ENCODE data around the gene ZBTB43.
"Not testable (repeated sequence)": the region's sequence is repeated elsewhere in the genome, so short reads cannot be mapped to it uniquely, and the experiment has no call there.

Gene ZBTB43

DNA sequence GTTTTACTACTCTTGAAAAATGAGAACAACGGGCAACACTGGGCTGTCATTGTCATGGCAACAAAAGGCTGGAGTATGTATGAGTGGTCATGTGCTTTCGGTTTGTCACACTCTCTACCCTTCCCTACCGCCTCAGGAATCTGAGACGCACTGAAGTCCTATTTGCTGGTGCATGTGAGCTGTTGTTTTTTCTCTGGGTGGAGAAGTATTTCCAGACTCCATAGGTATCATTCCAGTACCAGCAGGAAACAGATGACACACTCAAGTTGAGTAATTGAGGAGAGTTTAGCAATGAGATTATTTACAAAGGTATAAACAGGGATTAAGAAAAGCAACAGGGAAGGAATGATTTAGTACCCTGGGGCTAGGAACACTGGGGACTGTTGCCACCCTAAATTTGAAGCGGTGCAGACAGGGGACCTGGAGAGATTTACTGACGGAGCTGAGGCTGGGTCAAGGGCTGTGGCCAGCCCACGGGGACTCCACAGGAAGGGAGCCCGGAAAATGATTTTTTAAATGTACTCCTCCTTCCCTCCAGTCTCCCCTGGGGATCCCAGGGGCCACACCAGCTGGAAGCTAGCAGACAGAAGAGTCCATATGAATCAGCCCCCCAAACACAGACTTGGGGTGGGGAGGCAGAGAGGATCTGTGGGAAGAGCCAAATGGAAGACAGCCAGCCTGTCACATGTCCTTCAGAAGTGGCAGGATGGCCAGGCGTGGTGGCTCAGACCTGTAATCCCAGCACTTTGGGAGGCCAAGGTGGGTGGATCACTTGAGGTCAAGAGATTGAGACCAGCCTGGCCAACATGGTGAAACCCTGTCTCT is 13.2 kb upstream of the ZBTB43 start:
- DNase-seq = no peak

DNA sequence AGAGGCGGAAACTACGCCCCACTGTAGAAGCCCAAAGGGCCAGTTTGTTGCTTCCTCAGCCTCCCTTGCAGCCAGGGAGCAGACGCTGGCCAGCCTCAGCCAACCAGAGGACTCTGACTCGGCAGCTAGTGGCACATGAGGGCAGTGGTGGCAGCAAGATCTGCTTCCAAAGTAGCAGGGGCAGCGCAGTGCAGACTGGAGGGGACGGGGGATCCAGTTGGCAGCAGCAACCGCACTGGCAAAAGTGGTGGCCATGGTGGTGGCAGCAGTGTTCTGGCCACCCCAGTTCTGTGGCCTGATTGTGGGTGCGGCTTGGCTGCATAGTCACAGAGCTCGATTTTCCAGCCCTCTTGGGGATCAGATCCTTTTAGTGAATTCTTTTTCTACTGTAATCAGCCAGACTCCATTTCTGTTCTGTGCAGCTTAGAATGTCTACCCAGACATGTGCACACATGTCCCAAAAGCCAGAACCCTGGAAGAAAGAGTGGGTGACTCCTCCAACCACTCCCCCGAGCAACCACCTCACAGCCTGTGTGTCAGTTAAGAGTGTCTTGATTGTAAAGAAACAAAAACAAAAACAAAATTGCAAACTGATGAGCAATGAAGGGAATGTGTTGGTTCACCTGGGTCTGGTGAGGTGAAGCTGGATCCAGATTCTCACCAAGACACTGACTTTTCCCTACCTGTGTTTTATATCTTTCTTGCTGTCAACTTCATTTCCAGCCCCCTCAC is 11.0 kb upstream of the ZBTB43 start:
- no peak for DNase-seq

DNA sequence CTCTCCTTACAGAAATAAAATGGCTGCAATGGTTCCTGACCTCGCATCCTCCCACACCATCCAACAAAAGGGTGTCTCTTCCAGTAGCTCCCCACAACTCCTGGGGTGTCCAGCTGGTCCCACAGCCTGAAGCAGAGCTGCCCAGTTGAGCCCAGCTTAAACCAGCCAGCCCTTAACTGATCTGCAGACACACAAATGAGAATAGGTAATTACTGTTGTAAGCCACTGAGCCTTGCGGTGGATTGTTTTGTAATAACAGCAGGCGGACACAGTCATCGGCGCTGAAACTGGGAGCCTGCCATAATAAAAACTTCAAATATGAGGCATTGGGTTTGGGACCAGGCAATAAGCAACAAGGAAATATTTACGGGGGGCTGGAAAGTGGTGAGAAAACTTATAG is 10.4 kb upstream of the ZBTB43 start:
- no peak for DNase-seq

DNA sequence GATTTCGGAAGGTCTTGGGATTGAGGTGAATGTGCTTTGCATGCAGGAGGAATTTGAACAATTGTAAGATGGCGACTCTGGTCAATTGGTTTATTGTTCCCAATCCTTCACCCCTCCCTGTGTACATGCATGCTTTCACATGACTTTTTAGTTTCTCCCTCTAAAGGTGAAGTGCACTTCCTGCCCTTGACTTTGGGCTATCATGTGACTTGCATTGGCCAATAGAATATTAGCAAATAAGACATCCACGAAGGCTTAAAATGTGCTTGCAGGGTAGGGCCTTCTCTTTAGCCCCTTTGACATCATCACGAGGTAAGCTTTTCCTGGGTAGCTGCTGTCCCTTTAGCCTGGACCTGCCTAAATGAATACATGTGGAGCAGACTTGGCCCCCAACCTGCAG is 8.1 kb upstream of the ZBTB43 start:
- no peak for DNase-seq

DNA sequence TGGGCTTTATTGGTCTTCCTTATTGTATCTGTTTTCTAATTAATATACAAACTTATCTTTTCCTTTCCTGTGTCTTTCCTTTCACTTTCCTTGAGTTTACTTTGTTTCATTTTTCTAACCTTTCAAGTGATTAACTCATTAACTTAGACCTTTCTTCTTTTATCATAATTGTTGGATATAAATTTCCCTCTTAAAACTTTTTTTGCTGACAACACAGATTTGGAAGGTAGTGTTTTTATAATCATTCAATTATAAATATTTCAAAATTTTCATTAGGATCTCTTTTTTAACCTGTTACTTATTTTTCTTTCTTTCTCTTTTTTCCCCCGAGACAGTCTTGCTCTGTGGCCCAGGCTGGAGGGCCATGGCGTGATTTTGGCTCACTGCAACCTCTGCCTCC is 6.9 kb upstream of the ZBTB43 start:
- no peak for DNase-seq

DNA sequence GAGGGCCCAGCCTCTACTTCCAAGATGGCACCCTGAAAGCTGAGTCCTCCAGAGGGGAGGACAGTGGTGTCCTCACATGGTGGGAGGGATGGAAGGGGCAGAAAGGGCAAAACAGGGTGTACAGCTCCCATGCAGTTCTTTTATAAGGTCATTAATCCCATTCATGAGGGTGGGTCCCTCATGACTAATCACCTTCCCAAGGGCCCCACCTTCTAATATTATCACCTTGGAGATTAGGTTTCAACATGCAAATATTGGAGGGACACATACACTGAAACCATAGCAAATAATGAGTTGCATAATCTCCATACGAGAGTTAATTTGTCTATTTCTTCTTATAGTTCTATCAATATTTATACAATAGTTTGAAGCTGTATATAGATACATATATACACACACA is 5.8 kb upstream of the ZBTB43 start:
- DNase-seq = no peak

DNA sequence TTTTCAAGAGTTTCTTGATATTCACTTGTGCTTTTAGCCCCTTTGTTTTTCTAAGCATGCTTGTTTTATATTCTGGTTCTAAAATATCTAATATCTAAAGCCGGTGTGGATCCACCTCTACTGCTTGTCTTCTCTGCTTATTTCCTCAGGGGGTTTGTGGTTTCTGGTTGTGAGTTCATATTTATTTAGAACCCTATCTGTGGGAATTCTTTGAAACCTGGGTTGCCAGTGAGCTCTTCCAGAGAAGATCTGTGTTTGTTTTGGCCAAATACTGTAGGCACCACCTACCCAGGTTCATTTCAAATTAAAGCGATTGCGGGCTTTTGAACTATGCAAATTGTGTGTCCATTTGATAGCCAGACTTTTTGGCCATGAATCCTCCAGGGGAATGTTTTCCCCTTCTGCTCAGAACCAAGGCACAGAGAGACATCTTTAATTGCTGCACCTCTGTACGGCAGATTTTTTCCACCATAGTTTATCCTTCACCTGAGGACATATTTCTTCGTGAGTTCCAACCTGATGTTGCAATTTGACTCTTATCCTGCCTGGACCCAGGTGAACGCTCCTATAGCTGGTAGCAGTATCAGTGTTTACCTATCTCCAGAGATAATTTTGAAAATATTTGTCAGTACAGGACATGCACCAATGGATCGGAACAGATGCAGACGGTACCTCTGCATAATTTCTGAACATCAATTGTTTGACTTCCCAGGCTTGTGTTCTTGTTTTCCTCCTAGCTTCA is 2.4 kb upstream of the ZBTB43 start:
- DNase-seq = no peak

DNA sequence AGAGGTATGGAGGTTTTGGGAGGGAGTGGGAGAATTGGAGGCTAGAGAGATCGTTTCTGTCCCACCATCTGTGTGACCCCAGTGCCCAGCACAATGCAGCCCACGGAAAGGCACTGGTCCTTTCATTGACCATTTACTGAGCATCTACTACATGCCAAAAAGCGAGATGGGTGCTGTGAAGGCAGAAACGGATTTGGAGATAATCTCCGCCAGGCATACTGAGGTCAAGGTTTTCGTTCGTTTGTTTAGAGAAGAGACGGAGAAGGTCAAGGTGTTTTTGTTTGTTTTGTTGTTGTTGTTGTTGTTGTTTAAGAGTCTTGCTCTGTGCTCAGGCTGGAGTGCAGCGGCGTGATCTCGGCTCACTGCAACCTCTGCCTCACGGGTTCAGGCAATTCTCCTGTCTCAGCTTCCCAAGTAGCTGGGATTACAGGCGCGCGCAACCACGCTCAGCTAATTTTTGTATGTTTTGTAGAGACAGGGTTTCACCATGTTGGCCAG is 593 bp upstream of the ZBTB43 start:
- DNase-seq = no peak

DNA sequence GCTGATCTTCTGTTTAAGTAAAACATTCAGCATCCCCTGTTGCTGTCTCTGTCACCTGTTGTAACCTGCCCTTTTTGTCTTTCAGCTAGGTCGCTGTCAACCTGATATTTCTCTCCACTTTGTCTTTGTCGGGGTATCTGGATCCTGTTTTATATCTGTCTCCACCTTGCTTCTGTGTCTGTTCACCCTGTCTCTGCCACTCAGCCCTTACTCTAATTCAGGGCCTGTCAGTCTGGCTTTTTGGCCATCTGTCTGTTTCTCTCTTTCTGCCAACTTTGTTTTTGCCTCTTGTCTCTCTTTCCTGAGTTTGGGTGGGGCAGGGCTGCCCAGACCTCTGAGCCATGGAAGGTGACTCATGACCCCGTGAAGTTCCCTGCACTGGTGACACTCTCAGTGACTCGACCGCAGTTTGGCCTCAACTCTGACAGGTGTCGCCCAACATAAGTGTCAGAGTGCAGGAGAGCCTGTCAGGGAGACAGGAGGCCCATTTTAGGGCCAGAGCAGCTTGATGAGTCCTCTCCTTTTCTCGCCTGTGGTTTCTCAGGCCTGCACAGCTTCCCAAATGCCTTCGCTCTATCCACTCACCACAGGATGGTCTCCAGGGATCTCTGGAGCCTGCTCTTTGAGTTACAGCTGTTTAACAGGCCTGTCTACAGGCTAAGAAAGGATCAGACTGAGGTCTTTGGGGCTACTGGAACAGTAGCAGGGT is 868 bp downstream of the ZBTB43 start:
- DNase-seq = peak; percentile 15

DNA sequence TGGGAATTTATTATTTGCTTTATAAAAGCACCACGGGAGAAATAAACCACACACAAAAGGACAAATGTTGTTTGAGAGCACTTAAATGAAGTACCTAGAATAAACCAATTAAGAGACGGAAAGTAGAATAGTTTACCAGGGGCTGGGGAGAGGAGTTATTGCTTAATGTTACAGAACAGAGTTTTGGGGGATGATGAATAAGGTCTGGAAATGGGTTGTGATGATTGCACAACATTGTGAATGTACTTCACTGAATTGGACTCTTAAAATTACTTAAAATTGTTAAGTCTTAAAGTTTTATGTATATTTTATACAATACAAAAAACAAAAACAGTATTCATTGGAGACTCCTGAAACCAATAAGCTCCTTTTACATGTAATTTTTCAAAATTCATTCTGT is 1.5 kb downstream of the ZBTB43 start:
- no peak for DNase-seq

DNA sequence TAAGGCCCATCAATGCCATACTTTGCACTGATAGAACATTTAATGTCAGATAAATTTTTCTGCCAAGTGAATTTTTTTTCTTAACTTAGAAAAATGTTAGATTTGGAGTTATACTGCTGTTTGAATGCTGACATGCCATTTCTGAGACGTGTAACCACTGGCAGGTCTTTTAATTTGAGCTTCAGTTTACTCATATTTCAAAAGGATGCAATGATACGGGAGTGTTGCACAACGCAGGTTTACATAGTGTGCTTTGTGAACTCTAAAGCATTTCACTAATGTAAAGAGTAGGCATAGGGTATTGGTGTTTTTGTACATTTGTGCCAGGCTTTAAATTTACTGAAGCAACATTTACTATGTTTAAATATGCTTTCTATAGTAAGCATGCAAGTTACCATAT is 4.2 kb downstream of the ZBTB43 start:
- no peak for DNase-seq

DNA sequence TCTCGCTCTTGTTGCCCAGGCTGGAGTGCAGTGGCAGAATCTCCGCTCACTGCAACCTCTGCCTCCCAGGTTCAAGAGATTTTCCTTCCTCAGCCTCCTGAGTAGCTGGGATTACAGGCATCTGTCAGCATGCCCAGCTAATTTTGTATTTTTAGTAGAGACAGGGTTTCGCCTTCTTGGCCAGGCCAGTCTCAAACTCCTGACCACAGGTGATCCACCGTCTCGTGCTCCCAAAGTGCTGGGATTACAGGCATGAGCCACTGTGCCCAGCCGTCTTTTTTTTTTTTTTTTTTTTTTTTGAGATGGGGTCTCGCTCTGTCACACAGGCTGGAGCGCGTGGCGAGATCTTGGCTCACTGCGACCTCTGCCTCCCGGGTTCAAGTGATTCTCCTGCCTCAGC is 5.4 kb downstream of the ZBTB43 start:
- DNase-seq = not testable (repeated sequence)

DNA sequence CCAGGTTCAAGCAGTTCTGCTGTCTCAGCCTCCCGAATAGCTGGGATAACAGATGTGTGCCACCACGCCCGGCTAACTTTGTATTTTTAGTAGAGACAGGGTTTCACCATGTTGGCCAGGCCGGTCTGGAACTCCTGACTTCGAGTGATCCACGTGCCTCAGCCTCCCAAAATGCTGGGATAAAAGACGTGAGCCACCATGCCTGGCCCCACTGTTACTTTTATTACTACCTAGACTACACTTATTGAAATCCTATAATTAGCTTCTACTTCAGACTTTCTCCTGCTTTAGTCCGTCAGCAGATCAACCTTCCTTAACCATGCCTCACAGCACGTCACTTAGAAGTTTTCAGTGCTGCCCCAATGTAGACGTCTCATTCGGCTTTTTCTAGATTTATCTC is 8.2 kb downstream of the ZBTB43 start:
- no peak for DNase-seq

DNA sequence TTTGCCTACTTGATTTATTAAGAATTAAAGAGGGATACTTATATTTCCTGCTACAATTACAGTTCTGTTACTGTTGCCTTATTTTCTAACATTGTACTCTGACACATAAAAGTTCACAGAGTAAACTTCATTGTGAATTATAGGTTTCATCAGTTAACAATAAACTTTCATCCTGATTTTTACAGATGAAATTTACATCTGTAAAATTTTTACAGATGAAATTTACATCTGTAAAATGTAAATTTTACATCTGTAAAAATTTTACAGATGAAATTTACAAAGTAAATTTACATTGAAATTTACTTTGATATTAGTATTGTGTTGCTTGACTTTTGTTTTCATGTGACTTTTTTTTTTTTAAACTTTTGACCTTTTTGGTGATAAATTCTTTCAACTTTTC is 9.3 kb downstream of the ZBTB43 start:
- no peak for DNase-seq

DNA sequence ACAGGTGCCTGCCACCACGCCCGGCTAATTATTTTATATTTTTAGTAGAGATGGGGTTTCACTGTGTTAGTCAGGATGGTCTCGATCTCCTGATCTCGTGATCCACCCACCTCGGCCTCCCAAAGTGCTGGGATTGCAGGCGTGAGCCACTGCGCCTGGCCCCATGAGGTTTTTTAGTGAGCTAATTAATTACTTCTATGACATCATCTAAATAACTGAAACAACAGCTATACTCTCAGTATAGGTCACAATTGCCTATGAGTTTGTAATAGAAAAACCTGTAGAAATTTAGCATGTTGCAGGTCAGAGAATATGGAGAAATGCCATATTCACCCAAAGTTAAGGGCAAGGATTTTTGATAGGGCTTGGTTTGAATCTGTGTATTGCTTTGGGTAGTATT is 12.8 kb downstream of the ZBTB43 start:
- not testable (repeated sequence) for DNase-seq

DNA sequence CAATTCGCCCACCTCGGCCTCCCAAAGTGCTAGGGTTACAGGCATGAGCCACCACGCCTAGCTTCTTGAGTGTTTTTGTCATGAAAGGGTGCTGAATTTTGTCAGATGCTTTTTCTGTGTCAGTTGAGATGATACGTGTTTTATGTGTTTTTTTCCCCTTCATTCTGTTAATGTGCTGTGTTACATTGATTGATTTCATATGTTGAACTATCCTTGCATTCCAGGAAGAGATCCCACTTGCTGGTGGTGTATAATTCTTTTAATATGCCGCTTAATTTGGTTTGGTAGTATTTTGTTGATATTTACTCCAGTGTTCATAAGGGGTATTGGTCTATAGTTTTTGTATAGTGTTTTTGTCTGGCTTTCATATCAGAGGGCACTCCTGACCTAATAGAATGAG is 13.6 kb downstream of the ZBTB43 start:
- no peak for DNase-seq

DNA sequence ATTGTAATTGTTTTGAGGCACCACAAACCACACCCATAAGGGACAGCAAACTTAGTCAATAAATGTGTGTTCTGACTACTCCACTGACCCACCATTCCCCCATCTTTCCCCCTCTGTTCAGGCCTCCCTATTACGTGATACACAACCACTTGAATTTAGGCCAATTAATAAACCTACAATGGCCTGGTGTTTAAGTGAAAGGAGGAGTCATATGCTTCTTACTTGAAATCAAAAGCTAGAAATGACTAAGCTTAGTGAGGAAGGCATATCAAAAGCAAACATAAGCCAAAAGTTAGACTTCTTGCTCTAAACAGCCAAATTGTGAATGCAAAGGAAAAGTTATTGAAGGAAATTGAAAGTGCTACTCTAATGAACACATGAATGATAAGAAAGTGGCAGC is 14.6 kb downstream of the ZBTB43 start:
- no peak for DNase-seq

DNA sequence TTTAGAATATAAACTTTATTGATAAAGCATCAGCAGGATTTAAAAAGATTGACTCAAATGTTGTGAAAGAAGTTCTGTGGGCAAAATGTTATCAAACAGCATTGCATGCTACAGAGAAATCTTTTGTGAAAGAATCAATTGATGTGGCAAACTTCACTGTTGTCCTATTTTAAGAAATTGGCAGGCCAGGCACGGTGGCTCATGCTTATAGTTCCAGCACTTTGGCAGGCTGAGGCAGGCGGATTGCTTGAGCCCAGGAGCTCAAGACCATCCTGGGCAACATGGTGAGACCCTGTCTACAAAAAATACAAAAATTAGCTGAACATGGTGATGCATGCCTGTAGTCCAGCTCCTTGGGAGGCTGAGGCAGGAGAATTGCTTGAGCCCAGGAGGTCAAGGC is 17.4 kb downstream of the ZBTB43 start:
- no peak for DNase-seq

DNA sequence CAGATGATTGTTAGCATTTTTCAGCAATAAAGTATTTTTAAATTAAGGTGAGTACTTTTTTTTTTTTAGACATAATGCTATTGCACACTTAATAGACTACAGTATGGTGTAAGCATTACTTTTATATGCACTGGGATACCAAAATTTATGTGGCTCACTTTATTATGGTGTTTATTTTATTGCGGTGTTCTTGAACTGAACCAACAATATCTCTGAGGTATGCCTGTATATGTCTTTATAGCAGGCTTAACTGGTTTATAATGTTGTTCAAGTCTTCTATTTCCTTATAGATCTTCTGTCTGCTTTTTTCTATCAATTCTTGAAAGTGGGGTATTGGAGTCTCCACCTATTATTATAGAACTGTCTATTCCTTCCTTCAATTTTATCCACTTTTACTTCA is 18.0 kb downstream of the ZBTB43 start:
- no peak for DNase-seq

DNA sequence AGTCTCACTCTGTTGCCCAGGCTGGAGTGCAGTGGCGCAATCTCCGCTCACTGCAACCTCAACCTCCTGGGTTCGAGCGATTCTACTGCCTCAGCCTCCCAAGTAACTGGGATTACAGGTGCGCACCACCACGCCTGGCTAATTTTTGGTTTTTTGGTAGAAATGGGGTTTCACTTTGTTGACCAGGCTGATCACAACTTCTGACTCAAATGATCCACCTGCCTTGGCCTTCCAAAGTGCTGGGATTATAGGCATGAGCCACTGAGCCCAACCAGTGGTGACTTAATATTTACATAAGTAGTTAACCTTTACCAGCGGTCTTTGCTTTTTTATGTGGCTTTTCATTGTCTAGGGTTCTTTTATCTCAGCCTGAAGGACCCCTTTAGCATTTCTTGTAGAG is 19.2 kb downstream of the ZBTB43 start:
- not testable (repeated sequence) for DNase-seq

DNA sequence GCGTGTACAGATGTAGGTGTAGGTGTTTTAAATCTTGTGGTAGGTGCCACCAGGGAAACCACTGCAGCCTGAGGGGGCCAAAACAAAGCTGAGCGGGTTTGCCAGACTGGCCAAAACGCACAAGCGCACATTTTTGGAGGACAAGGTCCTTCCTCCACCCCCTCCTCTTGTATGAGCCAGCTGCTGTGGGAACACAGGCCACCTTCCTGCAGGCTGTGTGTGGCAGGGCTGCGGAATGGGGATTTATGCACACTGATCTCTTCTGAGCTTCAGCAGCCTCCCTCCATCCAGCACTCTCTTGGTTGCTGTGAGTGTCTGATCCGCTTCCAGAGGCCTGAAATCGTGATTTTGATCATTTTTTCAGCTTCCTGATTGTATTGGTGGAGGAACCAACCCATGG is 22.4 kb downstream of the ZBTB43 start:
- no peak for DNase-seq

DNA sequence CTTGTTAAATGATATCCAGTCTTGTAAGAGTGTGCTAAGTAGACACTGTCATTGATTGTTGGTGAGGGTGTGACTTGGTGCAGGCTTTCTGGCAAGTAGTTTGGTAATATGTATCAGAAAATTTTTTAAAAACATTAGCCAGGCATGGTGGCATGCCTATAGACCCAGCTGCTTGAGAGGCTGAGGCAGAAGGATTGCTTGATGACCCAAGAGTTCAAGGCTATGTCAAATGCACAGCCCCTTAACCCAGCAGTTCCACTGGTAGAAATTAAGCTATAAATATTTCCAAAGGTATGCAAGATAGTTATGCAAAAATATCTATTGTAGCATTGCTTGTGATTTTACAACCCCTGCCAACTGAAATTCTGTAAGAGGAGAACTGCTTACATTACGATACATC is 24.2 kb downstream of the ZBTB43 start:
- no peak for DNase-seq

DNA sequence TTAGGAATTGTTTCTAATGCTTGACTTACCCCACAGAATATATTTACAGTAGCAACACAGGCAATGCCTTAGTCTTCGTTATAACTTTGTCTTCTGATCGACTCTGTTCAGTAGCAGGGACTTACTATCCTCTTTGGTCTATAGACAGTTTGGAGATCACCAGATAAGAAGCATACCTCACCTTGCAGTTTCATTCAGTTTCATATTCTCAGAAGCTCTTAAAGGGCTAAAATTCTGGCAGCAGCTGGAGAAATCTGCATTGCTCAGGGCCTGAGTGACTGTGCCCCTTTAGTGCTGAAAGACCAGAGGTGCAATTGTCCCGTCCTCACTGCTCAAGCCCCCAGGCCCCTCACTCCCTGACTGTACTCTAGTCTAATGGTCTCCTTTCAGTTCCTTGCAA is 26.0 kb downstream of the ZBTB43 start:
- DNase-seq = no peak

Measured in DMS79 treated with DMSO at 0.1 percent for 48 hours (cell line).